ENCODE measurements around the gene C10orf90. TPM values are rescaled to one million over a fixed set of nuclear protein-coding genes. Genes with fewer than 3 reads are reported as not detected.

The C10orf90 gene
- total RNA-seq, 4 donors from 2014 or later = 0.06 TPM; not detected in 3

DNA sequence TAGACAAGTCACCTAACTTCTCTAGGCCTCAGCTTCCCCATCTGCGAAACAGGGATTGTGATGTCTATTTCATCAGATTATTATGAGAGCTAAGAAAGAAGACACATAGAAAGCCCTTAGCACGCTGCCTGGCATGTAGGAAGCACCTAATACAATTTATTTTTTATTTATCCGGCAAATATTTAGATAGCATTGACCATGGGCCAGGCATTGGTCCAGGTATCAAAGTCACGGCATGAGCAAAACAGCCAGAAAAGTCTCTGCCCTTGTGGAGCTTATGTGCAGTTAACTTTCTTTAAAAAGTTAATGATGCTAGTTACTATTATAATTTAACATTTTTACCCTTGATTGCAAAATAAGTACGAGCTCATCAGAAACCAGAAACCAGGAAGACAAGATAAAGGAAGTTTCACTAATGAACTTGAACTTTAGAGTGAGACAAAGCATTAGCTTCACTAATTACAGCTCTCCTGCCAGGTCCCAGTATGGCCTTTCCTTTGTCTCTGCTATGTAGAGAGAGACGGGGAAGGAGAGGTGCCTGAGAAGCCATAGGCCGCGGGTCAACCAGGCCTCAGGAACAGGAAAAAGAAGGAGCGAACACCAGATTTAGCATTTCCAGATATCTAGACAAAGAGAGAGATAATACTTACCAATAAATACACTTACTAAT, 142.7 kb downstream of the C10orf90 start:
- peak; percentile 64 for DNase-seq (ENCODE audit: extremely low spot score)
- WGBS = 83% methylated on average over 9 of the region's 9 CpGs
- Histone ChIP-seq H3K36me3 (no peaks in the 10 kb centered on the region), H3K4me3 (no peak overlapping the region), H3K9me3 (no peaks in the 10 kb centered on the region), H3K27ac (replicated peaks in 1 of 4) (no peak overlapping the region), H3K4me1 (no peaks in the 10 kb centered on the region), H3K27me3 (peaks cover 0 to 6% (median 0%) of the 10 kb centered on the region in 4 donors)
- TF ChIP-seq POLR2AphosphoS5 (IDR thresholded peaks at IDR 0.05) = no peak
- no peak for TF ChIP-seq EP300 (IDR thresholded peaks at IDR 0.05)
- TF ChIP-seq POLR2A (IDR thresholded peaks at IDR 0.05; ENCODE audit: low read depth) = no peak
- TF ChIP-seq, protein P1, sequence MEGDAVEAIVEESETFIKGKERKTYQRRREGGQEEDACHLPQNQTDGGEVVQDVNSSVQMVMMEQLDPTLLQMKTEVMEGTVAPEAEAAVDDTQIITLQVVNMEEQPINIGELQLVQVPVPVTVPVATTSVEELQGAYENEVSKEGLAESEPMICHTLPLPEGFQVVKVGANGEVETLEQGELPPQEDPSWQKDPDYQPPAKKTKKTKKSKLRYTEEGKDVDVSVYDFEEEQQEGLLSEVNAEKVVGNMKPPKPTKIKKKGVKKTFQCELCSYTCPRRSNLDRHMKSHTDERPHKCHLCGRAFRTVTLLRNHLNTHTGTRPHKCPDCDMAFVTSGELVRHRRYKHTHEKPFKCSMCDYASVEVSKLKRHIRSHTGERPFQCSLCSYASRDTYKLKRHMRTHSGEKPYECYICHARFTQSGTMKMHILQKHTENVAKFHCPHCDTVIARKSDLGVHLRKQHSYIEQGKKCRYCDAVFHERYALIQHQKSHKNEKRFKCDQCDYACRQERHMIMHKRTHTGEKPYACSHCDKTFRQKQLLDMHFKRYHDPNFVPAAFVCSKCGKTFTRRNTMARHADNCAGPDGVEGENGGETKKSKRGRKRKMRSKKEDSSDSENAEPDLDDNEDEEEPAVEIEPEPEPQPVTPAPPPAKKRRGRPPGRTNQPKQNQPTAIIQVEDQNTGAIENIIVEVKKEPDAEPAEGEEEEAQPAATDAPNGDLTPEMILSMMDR (IDR thresholded peaks at IDR 0.05) = no peak
- intact Hi-C loops (cut with DNase I) = no loop called here

DNA sequence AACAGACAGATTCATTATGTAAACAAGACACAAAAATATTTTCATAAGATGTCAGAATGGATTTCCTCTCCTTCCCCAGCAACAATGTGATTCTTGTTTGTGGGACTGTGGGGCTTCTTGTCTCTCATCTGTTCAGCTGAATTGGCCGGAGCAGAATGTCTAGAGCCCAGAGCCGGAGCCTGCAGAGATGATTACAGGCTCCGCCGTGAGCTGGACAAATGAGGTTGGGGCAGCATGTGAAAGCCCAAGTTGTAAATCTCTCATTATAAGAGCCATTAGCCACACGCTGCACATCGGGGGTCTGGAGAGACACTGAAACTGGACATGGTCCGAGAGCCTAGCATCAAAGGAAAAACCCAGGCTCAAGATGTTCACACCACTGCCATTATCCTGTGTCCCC, 145.2 kb downstream of the C10orf90 start:
- Histone ChIP-seq H3K9me3 (no peaks in the 10 kb centered on the region), H3K27me3 (peaks cover 0 to 6% (median 0%) of the 10 kb centered on the region in 4 donors), H3K4me3 (no peak overlapping the region), H3K4me1 (no peaks in the 10 kb centered on the region), H3K27ac (replicated peaks in 1 of 4) (no peak overlapping the region), H3K36me3 (no peaks in the 10 kb centered on the region)
- 51% methylated on average over 7 of the region's 7 CpGs for WGBS
- TF ChIP-seq POLR2AphosphoS5 (IDR thresholded peaks at IDR 0.05) (no peak), EP300 (IDR thresholded peaks at IDR 0.05) (no peak), POLR2A (IDR thresholded peaks at IDR 0.05; ENCODE audit: low read depth) (no peak)
- TF ChIP-seq, protein P1 (IDR thresholded peaks at IDR 0.05) = no peak
- intact Hi-C loops (cut with DNase I) = no loop called here
- DNase-seq (ENCODE audit: extremely low spot score) = peak; percentile 82

- Histone ChIP-seq H3K9me3 (no peaks in the 10 kb centered on the region), H3K36me3 (no peaks in the 10 kb centered on the region), H3K27ac (replicated peaks in 1 of 4) (no peak overlapping the region), H3K4me3 (no peak overlapping the region), H3K27me3 (peaks cover 0 to 6% (median 0%) of the 10 kb centered on the region in 4 donors), H3K4me1 (no peaks in the 10 kb centered on the region)
- no peak for DNase-seq (ENCODE audit: extremely low spot score)
- no peak for TF ChIP-seq POLR2AphosphoS5 (IDR thresholded peaks at IDR 0.05)
- TF ChIP-seq EP300 (IDR thresholded peaks at IDR 0.05) = no peak
- no peak for TF ChIP-seq POLR2A (IDR thresholded peaks at IDR 0.05; ENCODE audit: low read depth)
- WGBS = 67% methylated on average over 6 of the region's 6 CpGs
- intact Hi-C loops (cut with DNase I) = no loop called here
These were observed 146.0 kb downstream of the C10orf90 start for GRCh38 chr10:126524526-126524925.

- H3K4me1 ChIP-seq = no peaks in the 10 kb centered on the region
- H3K4me3 ChIP-seq = no peak overlapping the region
- WGBS = 71% methylated on average over 3 of the region's 3 CpGs
- intact Hi-C loops (cut with DNase I) = no loop called here
- H3K36me3 ChIP-seq = no peaks in the 10 kb centered on the region
- TF ChIP-seq EP300 (IDR thresholded peaks at IDR 0.05) (no peak), POLR2A (IDR thresholded peaks at IDR 0.05; ENCODE audit: low read depth) (no peak), POLR2AphosphoS5 (IDR thresholded peaks at IDR 0.05) (no peak)
- TF ChIP-seq, protein P1 (IDR thresholded peaks at IDR 0.05) = no peak
- no peak for DNase-seq (ENCODE audit: extremely low spot score)
- no peaks in the 10 kb centered on the region for H3K9me3 ChIP-seq
- H3K27ac ChIP-seq (replicated peaks in 1 of 4) = no peak overlapping the region
- H3K27me3 ChIP-seq = no peaks in the 10 kb centered on the region
These were observed 147.4 kb downstream of the C10orf90 start for GRCh38 chr10:126523071-126523470.

DNA sequence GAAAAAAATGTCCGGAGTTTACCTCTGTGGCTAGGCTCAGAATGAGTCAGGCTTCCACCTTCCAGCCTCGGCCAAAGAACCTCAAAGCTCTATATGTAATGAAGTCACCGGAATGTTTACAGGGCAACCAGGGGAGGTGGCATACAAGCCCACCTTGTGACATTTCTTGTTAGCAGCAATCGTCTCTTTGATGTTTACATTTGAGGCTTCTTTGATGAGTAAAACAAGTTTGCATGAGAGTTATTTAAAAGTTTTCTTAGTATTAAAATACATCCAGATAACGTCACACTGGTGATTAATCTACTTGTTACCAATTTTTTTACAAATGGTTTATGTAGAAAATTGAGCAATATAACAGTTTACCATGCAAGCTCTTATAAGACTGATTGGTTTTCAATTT, 149.1 kb downstream of the C10orf90 start:
- Histone ChIP-seq H3K27me3 (no peaks in the 10 kb centered on the region), H3K9me3 (no peaks in the 10 kb centered on the region), H3K27ac (replicated peaks in 1 of 4) (no peak overlapping the region), H3K4me1 (no peaks in the 10 kb centered on the region), H3K36me3 (no peaks in the 10 kb centered on the region), H3K4me3 (no peak overlapping the region)
- DNase-seq (ENCODE audit: extremely low spot score) = no peak
- TF ChIP-seq EP300 (IDR thresholded peaks at IDR 0.05) = no peak
- TF ChIP-seq POLR2A (IDR thresholded peaks at IDR 0.05; ENCODE audit: low read depth) = no peak
- TF ChIP-seq, protein P1 (IDR thresholded peaks at IDR 0.05) = no peak
- no peak for TF ChIP-seq POLR2AphosphoS5 (IDR thresholded peaks at IDR 0.05)
- WGBS = 62% methylated on average over 5 of the region's 5 CpGs
- intact Hi-C loops (cut with DNase I) = no loop called here
